ENCODE results near the gene COL4A2.

COL4A2 gene

DNA sequence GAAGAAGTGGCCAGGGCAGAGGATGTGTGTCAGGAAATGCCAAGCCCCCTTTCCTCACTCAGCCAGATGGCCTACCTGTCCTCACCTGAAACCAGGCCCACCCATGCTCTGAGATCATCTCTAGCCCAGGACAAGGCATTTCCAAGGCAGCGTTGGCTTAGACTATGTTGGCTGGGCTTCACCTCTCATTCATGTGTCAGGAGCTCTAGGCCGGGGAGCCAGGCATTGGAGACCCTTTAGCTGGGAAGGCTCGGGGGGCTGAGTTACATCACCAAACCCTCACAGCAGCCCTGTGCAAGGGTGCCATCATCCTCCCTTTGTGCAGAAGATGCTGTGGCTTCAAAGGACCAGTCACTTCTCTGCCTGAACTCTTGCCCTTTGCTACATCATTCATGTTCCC lies 40.0 kb downstream of the COL4A2 start:
- DNase-seq (ENCODE audit: low spot score): no peak
- ChIA-PET CTCF (interaction anchor here (1.4 kb wide), 1 partner anchor 39 kb away, joined by 3 read pairs; no protein-coding TSS in a partner anchor), POLR2A (ENCODE audit: low non-redundant PET) (no interaction called here)
- peak overlapping the region; percentile 89 for H3K27ac ChIP-seq
- TF ChIP-seq, protein P1, sequence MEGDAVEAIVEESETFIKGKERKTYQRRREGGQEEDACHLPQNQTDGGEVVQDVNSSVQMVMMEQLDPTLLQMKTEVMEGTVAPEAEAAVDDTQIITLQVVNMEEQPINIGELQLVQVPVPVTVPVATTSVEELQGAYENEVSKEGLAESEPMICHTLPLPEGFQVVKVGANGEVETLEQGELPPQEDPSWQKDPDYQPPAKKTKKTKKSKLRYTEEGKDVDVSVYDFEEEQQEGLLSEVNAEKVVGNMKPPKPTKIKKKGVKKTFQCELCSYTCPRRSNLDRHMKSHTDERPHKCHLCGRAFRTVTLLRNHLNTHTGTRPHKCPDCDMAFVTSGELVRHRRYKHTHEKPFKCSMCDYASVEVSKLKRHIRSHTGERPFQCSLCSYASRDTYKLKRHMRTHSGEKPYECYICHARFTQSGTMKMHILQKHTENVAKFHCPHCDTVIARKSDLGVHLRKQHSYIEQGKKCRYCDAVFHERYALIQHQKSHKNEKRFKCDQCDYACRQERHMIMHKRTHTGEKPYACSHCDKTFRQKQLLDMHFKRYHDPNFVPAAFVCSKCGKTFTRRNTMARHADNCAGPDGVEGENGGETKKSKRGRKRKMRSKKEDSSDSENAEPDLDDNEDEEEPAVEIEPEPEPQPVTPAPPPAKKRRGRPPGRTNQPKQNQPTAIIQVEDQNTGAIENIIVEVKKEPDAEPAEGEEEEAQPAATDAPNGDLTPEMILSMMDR (conservative IDR thresholded peaks at IDR 0.05; ENCODE audit: low read depth): no peak

DNA sequence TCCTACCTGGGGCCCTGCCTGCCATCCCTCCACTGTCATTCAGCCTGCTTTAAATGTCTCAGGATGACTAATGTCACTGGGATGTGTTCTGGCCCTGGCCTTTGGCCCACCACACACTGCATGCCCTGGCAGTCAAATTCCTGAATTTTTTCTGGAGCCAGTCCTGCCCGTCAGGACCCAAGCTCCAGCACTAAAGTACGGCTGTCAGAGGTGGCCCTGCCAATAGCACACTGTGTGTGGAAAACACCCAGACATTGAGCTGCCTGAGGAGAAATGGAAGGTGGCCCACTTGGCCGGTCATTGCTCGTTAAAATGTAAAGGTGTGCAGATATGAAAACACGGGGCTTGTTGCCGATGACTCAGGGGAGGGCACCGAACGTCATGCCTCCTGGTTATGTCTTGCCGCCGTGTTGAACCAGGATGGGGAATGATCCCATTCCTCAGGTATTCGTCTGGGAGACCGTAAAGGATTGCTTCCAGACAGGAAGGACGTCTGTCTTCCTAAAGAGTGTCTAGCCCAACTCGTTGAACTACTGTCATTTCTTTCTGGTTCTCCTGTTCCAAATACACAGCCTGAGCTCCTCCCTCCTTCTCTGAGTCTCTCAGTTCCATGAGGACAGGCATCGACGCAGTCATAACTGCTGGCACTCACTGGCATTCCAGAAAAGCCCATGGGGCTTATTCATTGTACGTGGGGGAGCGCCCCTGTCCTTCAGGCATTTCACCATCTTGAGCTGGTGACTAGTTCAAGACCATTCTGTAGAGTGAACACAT lies 40.6 kb downstream of the COL4A2 start:
- peak overlapping the region; percentile 89 for H3K27ac ChIP-seq
- ChIA-PET POLR2A (ENCODE audit: low non-redundant PET) (interaction anchor here (1.0 kb wide), 1 partner anchor 41 kb away, joined by 3 read pairs; the partner anchor contains the start of genes COL4A1 and COL4A2), CTCF (interaction anchor here (1.4 kb wide), 1 partner anchor 39 kb away, joined by 3 read pairs; no protein-coding TSS in a partner anchor)
- TF ChIP-seq, protein P1 (conservative IDR thresholded peaks at IDR 0.05; ENCODE audit: low read depth): no peak
- DNase-seq (ENCODE audit: low spot score): peak; percentile 92

DNA sequence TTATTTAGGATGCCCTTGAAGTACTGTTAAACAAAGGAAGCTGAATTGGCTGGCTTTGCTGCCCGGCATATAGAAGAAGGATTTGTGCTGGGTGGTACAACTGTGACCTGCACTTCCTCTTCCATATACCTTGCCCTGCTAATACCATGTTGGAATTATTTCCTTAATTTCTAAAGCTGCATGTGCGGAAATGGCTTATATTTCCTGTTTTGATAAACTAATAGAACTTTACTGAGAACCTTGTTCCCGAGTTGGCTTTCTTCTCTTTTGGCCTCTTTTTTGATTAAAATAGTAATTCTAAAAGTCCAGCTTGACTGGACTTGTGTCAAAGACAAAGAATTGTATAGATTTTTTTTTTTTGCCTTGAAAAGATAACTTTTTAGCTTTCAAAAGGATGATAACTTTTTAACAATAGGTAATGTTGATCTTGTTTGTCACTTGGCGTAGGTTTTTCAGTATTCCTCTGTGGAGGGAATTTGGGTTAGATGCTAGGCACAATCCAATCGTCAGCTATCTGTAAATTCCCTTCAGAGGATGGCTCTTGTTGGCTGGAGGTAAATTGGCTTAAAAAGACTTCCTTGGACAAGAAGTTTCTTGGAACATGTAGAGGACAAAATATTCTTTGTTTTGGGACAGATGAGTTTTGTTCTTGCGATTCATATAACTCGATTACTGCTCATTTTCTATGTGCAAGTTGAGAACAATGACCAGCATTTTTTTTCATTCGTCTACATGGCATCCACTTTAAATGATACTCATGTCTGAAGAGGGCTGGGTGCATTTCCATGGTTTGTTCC lies 41.4 kb downstream of the COL4A2 start:
- TF ChIP-seq, protein P1 (conservative IDR thresholded peaks at IDR 0.05; ENCODE audit: low read depth): no peak
- H3K27ac ChIP-seq: peak overlapping the region; percentile 89
- DNase-seq (ENCODE audit: low spot score): no peak
- ChIA-PET POLR2A (ENCODE audit: low non-redundant PET) (interaction anchor here (1.0 kb wide), 1 partner anchor 41 kb away, joined by 3 read pairs; the partner anchor contains the start of genes COL4A1 and COL4A2), CTCF (interaction anchor here (0.6 to 1.4 kb wide), 2 partner anchors 40 to 62 kb away, joined by 3 read pairs; no protein-coding TSS in a partner anchor)

DNA sequence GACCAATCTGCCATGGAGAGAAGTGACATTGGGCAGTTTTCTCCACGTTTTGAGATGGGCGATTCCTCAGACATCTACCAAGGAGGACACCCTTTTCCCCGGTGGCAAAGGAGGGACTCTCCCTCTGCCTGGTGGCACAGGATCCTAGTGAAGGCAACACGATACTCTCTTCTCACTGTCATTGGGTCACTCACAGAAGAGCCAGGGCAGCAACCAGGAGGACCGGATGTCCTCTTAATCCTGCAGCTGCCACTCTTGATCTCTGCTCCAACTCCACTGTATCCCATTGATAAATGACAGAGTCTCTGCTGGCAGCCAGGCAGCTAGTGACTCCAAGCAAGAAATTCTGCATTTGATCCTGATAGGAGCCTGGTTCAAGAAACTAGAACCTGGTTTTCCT lies 42.2 kb downstream of the COL4A2 start:
- CTCF ChIA-PET: no interaction called here
- peak overlapping the region; percentile 46; the same call in 1 of the 2 replicates for H3K27ac ChIP-seq
- POLR2A ChIA-PET (ENCODE audit: low non-redundant PET): no interaction called here
- TF ChIP-seq, protein P1 (conservative IDR thresholded peaks at IDR 0.05; ENCODE audit: low read depth): no peak
- DNase-seq (ENCODE audit: low spot score): no peak

DNA sequence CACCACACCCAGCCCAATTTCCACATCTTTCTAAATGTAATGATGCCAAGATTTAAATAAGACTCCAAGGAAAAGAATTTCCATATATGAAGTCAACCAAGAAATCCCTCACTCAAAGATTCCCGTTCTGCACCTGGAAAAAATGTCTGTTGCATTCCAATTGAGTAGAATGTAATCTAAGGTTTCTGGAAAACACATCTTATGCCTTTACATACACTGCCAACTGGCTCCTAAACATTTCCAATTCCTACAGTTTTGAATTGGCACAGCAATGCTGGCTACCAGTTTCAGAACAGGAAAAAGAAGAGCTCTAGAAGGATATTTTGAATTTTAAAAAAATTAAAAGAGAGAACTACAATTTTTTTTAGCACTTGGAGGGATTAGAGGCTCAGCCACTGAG lies 43.0 kb downstream of the COL4A2 start:
- ChIA-PET CTCF (no interaction called here), POLR2A (ENCODE audit: low non-redundant PET) (no interaction called here)
- H3K27ac ChIP-seq: peak overlapping the region; percentile 24; the same call in 1 of the 2 replicates
- DNase-seq (ENCODE audit: low spot score): no peak
- TF ChIP-seq, protein P1 (conservative IDR thresholded peaks at IDR 0.05; ENCODE audit: low read depth): no peak

DNA sequence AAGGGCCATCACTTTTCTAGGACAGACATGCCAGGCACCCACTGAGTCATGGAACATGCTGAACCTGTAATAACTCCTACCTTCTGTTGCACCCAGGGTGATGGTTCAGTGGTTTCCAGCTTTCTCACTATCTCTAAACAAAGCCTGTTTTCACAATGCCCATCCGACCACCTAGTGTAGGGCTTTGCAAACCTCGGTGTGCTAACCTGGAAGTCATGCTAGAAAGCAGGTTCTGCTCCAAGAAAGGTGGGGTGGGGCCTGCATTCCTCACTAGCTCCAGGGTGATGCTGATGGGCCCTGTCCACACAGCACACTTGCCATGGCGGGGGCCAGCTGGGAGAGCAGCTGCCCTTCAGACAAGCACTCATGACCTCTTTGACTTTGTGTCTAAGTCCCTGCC lies 43.4 kb downstream of the COL4A2 start:
- DNase-seq (ENCODE audit: low spot score): no peak
- TF ChIP-seq, protein P1 (conservative IDR thresholded peaks at IDR 0.05; ENCODE audit: low read depth): no peak
- H3K27ac ChIP-seq: peak overlapping the region; percentile 24
- POLR2A ChIA-PET (ENCODE audit: low non-redundant PET): no interaction called here
- CTCF ChIA-PET: no interaction called here

All from RWPE1 (cell line).